Body of pancreas (tissue), 4 donors: ENCODE data around the gene STEEP1.

Experiments
- CTCF ChIP-seq, 7 experiments: fragments of 450-650 bp in 4 of 7; fragments of 200-600 bp in 3 of 7; sonication (generic) in 3 of 7; IDR thresholded peaks; one replicate each; pipeline ENCODE4 v1.5.1; 2016 to 2019; ENCODE audit warnings: antibody characterized with exemption in 7 of 7
- POLR2A ChIP-seq, 3 donors: fragments of 450-650 bp; IDR thresholded peaks; one replicate each; pipeline ENCODE4 v1.6.1; 2016; ENCODE audit warnings: antibody characterized with exemption in 3 of 3, mild to moderate bottlenecking in 2 of 3

- TF ChIP-seq POLR2A (IDR thresholded peaks at IDR 0.05) (no peak), CTCF (IDR thresholded peaks at IDR 0.05) (no peak)
Observed at GRCh38 chrX:119537487-119537886, 27.7 kb downstream of the STEEP1 start.
